ENCODE measurements around the gene RREB1.

DNA sequence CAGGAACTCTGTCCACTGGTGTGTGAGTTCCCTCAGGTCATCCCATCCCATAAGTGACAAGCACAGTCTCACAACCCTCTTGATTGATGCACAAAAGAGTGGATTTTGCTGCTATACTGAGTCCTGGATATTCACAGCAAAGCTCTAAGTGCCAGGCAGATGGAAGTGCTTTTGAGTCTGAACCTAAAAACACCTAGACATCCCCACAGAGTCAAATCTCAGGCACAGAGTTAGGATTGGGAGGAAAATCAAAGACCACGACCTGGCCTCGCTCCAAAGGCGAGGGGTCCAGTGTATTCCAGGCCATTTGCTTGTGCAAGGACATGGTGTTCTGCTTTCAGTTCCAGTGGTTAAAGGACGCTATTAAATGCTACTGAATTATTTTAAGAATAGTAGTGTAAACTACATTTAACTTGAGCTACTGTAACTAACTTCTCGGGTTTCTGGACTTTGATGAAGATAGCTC, 56.8 kb downstream of the RREB1 start:
- TF ChIP-seq, protein P1, sequence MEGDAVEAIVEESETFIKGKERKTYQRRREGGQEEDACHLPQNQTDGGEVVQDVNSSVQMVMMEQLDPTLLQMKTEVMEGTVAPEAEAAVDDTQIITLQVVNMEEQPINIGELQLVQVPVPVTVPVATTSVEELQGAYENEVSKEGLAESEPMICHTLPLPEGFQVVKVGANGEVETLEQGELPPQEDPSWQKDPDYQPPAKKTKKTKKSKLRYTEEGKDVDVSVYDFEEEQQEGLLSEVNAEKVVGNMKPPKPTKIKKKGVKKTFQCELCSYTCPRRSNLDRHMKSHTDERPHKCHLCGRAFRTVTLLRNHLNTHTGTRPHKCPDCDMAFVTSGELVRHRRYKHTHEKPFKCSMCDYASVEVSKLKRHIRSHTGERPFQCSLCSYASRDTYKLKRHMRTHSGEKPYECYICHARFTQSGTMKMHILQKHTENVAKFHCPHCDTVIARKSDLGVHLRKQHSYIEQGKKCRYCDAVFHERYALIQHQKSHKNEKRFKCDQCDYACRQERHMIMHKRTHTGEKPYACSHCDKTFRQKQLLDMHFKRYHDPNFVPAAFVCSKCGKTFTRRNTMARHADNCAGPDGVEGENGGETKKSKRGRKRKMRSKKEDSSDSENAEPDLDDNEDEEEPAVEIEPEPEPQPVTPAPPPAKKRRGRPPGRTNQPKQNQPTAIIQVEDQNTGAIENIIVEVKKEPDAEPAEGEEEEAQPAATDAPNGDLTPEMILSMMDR (IDR thresholded peaks at IDR 0.05) = no peak
- no peak for TF ChIP-seq POLR2AphosphoS5 (IDR thresholded peaks at IDR 0.05)

Data from sigmoid colon (tissue), 4 donors.